GM19035 (cell line): ENCODE measurements around the gene RASGRP1.
A peak's percentile ranks its signal among the peaks of the same experiment; 100 is the strongest.

Source experiments
- ATAC-seq: cut with Tn5 transposase; IDR thresholded peaks from one replicate; pipeline ENCODE4 v1.9.1; 2021; ENCODE audit not compliant: unreplicated experiment

The RASGRP1 gene

GRCh38 chr15:38576261-38576660 is 11.6 kb upstream of the RASGRP1 start:
- no peak for ATAC-seq

- ATAC-seq: no peak
These were observed 665 bp upstream of the RASGRP1 start for GRCh38 chr15:38565287-38565670.

DNA sequence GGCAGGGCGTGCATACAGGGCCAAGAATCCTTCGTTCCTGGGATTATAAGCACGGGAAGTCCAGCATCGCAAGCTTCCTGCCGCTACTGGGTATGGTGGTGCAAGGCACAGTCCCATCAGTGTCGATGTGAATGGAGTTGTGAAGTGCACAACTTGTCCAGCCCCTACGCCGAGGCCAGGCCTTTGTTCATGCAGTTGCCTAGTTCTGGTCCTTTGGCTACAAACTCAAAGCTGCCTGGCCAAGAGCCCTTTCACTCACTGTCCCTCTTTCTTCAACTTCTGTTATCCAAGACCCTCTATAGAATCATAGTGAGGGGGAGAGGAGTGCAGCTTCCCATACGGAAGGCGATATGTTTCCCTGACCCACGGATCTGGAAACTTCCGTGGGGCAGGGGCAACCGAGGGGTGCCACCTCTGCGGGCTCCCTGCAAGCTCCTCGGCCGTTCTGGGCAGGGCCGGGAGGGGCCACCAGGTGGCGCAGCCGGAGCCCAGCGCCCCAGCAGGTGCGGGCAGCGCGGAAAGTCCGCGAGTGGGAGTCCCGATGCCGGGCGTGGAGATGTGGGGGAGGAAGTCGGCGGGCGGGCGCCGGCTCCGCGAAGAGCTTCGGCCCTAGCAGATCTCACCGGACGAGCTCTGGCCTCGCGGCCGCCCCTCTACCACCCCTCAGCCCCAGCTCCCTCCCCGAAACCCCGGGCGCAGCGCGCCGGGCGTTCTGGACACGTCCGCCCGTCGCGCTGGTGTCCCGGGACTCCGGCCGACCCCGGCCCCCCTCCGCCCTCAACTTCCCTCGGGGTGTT is 693 bp downstream of the RASGRP1 start:
- ATAC-seq: peak; percentile 64

- ATAC-seq: no peak
These were observed 2.3 kb downstream of the RASGRP1 start for GRCh38 chr15:38562278-38562677.

- peak; percentile 19 for ATAC-seq
These were observed 4.1 kb downstream of the RASGRP1 start for GRCh38 chr15:38560456-38560926.

DNA sequence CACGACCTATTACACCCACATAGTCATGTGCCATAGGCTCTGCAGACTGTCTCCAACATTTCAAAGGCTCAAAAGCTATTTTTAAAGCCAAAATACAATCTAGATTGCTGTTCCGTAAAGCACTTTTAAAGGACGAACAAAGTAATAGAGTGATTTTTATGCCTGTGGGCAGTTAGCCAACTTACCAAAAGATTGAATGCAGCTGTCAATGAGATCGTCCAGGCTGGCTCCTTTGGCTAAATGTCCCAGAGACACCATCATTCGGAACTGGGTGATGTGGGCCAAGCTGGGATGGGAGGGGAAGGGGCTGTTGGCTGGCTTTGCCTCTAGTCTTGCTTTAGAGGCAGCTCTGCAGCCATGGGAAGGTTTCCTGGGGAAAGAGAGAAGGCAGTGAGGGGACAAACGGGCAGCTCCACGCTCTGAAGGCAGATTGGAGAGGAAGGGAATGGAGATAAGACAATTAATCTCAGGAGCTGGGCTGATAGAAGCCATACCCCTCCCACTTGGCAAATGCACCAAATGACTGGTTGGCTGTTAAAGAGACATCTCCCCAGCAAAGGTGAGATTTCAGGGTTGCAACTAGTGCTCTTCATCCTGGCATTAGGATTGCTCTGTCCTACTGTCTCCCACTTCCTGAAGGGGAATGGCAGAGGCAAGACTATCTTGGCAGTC is 4.8 kb downstream of the RASGRP1 start:
- ATAC-seq: no peak

- no peak for ATAC-seq
These were observed 5.5 kb downstream of the RASGRP1 start for GRCh38 chr15:38559131-38559530.

DNA sequence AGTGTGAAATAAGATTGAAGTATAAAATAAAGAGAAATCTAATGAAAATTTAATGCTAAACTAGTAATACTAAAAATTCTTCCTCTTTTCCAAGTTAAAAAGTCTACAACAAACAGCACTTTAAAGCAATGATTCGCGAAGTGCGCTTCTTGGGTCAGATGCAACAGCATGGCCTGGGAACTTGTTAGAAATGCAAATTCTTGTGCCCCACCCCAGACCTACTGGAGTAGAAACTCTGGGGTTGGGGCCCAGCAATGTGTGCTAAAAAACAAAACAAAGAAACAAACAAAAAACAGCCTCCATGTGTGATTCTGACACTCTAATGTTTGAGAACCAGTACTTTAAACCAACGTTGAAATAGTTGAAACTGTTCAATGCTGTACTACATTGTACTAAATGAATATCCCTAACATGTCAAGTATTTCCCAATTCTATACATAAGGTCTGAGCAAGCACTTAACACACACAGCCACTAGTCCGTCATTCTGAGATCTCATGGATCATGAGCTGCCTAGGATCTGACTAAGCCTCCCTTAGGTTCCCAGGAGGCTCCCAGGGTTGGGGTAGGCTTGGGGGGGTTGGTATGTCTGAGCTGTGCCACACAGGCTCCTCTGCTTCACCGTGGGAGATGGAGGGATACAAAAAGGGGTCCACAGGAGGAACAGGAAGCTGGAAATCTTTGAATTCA is 6.1 kb downstream of the RASGRP1 start:
- no peak for ATAC-seq

GRCh38 chr15:38557921-38558320 is 6.7 kb downstream of the RASGRP1 start:
- no peak for ATAC-seq

- no peak for ATAC-seq
These were observed 8.8 kb downstream of the RASGRP1 start for GRCh38 chr15:38555686-38556334.

- peak; percentile 58 for ATAC-seq
These were observed 10.3 kb downstream of the RASGRP1 start for GRCh38 chr15:38554354-38554753.

DNA sequence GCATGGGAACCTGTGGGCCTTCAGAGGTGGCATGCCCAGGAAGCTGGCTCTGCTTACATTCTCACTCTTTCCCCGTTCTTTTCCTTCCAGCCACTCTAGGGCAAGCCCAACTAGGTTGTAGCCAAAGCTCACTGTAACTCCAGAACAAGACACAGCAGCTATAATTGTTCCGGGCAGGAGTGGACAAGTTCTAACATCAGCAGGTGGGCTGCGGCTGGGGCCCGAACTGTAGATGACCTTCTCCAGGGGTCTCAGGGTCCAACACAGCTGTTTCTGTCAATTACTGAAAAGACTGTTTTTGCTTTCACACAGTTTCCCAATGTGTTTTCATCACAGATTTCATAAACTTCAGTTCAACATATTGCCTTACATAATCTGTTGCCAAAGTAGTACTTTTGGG is 11.5 kb downstream of the RASGRP1 start:
- ATAC-seq: no peak

GRCh38 chr15:38551720-38552648 is 12.6 kb downstream of the RASGRP1 start:
- no peak for ATAC-seq

DNA sequence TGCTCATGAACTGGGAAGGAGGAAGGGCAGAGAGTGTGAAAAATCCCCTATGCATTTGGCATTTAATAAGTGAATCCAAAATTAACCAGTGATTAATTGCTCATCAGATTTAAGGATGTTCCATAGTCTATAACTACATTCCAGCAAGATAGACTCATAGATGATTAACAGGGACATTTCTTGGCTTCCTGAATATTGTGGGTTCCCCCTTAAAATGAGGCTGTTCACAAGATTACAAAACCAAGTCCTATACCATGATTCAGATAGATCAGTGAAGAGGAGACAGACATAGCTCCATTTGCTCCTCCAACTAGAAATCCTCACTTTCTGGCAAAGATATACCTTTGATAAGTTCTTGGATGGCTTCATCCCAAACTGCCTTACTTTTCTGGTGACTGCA is 15.4 kb downstream of the RASGRP1 start:
- no peak for ATAC-seq

- ATAC-seq: no peak
These were observed 17.2 kb downstream of the RASGRP1 start for GRCh38 chr15:38547255-38547997.

GRCh38 chr15:38545179-38545578 is 19.4 kb downstream of the RASGRP1 start:
- no peak for ATAC-seq

DNA sequence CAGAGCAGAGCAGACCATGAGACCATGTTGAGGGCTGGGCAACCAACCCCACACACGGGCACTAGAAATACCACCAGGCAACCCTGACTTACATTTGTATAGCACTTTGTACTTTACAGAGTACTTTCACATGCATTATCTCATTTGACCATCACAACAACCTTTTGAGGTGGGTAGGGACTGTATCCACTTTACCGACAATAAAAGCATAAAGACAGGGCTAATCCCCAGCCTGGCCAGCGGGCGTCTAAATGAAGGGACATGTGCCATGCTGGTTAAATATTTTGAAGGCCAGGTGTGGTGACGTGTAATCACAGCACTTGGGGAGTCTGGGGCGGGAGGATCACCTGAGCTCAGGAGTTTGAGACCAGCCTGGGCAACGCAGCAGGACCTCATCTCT is 23.6 kb downstream of the RASGRP1 start:
- no peak for ATAC-seq

DNA sequence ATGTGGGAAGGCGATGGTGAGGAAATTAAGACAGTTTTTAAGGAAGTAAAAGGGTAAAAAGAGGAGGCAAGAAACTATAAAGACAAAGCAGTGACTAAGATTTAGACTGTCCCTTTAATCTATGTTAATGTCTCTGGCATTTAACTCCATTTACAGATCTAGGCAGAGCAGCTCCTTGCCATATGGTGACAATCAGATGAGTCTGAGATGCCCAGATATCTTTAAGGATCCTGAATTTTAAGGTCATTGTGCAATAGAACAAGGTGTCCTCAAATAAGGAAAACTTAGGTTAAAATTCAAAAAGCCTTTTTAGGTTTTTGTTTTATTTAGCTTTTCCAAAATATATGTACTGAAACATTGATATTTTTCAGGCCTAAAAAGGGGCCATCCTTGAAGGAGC is 24.1 kb downstream of the RASGRP1 start:
- ATAC-seq: no peak

- ATAC-seq: no peak
These were observed 25.6 kb downstream of the RASGRP1 start for GRCh38 chr15:38539008-38539343.
